ENCODE results near the gene CAMSAP2.

DNA sequence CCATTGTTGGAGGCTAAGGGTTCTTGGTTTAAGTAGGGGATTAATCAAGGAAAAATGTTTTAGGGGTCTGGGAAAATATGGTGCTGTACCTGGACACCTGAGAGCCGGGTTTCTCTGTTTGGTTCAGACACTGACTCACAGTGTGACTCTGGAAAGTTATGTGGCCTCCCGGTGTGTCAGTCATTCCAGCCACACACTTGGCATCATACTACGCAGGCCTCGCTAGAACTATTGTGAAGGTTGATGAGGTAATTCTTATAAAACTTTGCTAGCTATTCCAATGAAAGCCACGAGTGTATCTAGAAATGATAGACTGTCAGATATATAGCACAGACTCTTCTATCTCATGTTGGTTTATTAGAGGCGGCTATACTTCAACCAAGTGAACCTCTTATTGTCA, 4.8 kb upstream of the CAMSAP2 start:
- TF ChIP-seq, protein P1, sequence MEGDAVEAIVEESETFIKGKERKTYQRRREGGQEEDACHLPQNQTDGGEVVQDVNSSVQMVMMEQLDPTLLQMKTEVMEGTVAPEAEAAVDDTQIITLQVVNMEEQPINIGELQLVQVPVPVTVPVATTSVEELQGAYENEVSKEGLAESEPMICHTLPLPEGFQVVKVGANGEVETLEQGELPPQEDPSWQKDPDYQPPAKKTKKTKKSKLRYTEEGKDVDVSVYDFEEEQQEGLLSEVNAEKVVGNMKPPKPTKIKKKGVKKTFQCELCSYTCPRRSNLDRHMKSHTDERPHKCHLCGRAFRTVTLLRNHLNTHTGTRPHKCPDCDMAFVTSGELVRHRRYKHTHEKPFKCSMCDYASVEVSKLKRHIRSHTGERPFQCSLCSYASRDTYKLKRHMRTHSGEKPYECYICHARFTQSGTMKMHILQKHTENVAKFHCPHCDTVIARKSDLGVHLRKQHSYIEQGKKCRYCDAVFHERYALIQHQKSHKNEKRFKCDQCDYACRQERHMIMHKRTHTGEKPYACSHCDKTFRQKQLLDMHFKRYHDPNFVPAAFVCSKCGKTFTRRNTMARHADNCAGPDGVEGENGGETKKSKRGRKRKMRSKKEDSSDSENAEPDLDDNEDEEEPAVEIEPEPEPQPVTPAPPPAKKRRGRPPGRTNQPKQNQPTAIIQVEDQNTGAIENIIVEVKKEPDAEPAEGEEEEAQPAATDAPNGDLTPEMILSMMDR (IDR thresholded peaks at IDR 0.05; ENCODE audit: low read length) = no peak
- no peak for TF ChIP-seq EZH2 (IDR thresholded peaks at IDR 0.05; ENCODE audit: borderline replicate concordance, low read length)
